ENCODE measurements around the gene C2CD4D.

The C2CD4D gene

GRCh38 chr1:151871284-151872030, 31.8 kb upstream of the C2CD4D start:
- no peak for TF ChIP-seq EZH2phosphoT487 (conservative IDR thresholded peaks at IDR 0.05; ENCODE audit: low read length)
- TF ChIP-seq, protein P1, sequence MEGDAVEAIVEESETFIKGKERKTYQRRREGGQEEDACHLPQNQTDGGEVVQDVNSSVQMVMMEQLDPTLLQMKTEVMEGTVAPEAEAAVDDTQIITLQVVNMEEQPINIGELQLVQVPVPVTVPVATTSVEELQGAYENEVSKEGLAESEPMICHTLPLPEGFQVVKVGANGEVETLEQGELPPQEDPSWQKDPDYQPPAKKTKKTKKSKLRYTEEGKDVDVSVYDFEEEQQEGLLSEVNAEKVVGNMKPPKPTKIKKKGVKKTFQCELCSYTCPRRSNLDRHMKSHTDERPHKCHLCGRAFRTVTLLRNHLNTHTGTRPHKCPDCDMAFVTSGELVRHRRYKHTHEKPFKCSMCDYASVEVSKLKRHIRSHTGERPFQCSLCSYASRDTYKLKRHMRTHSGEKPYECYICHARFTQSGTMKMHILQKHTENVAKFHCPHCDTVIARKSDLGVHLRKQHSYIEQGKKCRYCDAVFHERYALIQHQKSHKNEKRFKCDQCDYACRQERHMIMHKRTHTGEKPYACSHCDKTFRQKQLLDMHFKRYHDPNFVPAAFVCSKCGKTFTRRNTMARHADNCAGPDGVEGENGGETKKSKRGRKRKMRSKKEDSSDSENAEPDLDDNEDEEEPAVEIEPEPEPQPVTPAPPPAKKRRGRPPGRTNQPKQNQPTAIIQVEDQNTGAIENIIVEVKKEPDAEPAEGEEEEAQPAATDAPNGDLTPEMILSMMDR (IDR thresholded peaks at IDR 0.05; ENCODE audit: insufficient read depth, low read length, poor library complexity, severe bottlenecking), result no peak
- H3K4me2 ChIP-seq (ENCODE audit: low read depth, low read length, poor library complexity, severe bottlenecking), result no peak overlapping the region
- no peak overlapping the region for H2AFZ ChIP-seq (ENCODE audit: low read depth, low read length, severe bottlenecking)

GRCh38 chr1:151868486-151868885, 28.9 kb upstream of the C2CD4D start:
- Histone ChIP-seq H3K27ac (ENCODE audit: low read depth, low read length) (no peak overlapping the region), H3K4me2 (ENCODE audit: low read depth, low read length, poor library complexity, severe bottlenecking) (no peak overlapping the region), H3K79me2 (ENCODE audit: insufficient read depth, low read length) (no peaks in the 10 kb centered on the region), H3K9ac (ENCODE audit: low read length) (no peak overlapping the region), H4K20me1 (ENCODE audit: low read depth, low read length) (no peaks in the 10 kb centered on the region), H3K9me2 (replicated peaks; ENCODE audit: insufficient read depth, low read length) (no peaks in the 10 kb centered on the region), H3F3A (ENCODE audit: insufficient read depth) (no peaks in the 10 kb centered on the region), H3K36me3 (ENCODE audit: low read length) (no peaks in the 10 kb centered on the region), H3K9me3 (ENCODE audit: insufficient read depth, low read length) (no peaks in the 10 kb centered on the region), H3K4me3 (ENCODE audit: insufficient read depth, low read length, poor library complexity, severe bottlenecking) (no peak overlapping the region), H3K27me3 (ENCODE audit: low read length) (no peaks in the 10 kb centered on the region), H2AFZ (ENCODE audit: low read depth, low read length, severe bottlenecking) (no peak overlapping the region)
- TF ChIP-seq, protein P1 (IDR thresholded peaks at IDR 0.05; ENCODE audit: insufficient read depth, low read length, poor library complexity, severe bottlenecking), result no peak
- TF ChIP-seq EZH2phosphoT487 (conservative IDR thresholded peaks at IDR 0.05; ENCODE audit: low read length), result no peak

More at GRCh38 chr1:151871284-151872030, 31.8 kb upstream of the C2CD4D start:
- Histone ChIP-seq H3K36me3 (ENCODE audit: low read length) (no peaks in the 10 kb centered on the region), H3K4me3 (ENCODE audit: insufficient read depth, low read length, poor library complexity, severe bottlenecking) (no peak overlapping the region), H3K9me2 (replicated peaks; ENCODE audit: insufficient read depth, low read length) (no peaks in the 10 kb centered on the region), H3K27ac (ENCODE audit: low read depth, low read length) (no peak overlapping the region), H3K79me2 (ENCODE audit: insufficient read depth, low read length) (no peaks in the 10 kb centered on the region), H3K9me3 (ENCODE audit: insufficient read depth, low read length) (no peaks in the 10 kb centered on the region), H3F3A (ENCODE audit: insufficient read depth) (no peaks in the 10 kb centered on the region), H3K27me3 (ENCODE audit: low read length) (no peaks in the 10 kb centered on the region), H4K20me1 (ENCODE audit: low read depth, low read length) (no peaks in the 10 kb centered on the region), H3K9ac (ENCODE audit: low read length) (no peak overlapping the region)

DNA sequence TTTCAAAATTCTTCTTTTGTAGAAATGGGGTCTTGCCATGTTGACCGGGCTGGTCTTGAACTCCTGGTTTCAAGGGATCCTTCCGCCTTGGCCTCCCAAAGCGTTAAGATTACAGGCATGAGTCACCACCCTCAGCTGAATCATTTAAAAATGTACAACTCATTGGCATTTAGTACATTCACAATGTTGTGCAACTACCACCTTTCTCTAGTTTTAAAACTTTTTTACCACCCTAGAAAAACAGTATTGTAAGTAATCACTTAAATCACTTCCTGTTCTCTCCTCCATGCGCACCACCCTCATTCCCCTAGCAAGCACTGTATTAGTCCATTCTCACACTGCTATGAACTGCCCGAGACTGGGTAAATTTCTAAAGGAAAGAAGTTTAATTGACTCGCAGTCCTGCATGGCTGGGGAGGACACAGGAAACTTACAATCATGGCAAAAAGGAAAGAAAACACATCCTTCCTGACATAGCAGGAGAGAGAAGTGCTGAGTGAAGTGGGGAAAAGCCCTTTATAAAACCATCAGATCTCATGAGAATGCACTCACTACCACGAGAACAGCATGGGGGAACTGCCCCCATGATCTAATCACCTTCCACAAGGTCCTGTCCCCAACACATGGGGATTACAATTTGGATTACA, 28.3 kb upstream of the C2CD4D start:
- H3K27ac ChIP-seq (ENCODE audit: low read depth, low read length), result no peak overlapping the region

More for the DNA sequence above, 28.3 kb upstream of the C2CD4D start:
- no peaks in the 10 kb centered on the region for H3K9me3 ChIP-seq (ENCODE audit: insufficient read depth, low read length)
- H4K20me1 ChIP-seq (ENCODE audit: low read depth, low read length), result no peaks in the 10 kb centered on the region
- H2AFZ ChIP-seq (ENCODE audit: low read depth, low read length, severe bottlenecking), result no peak overlapping the region
- no peak overlapping the region for H3K9ac ChIP-seq (ENCODE audit: low read length)
- no peaks in the 10 kb centered on the region for H3F3A ChIP-seq (ENCODE audit: insufficient read depth)
- H3K36me3 ChIP-seq (ENCODE audit: low read length), result no peaks in the 10 kb centered on the region
- H3K9me2 ChIP-seq (replicated peaks; ENCODE audit: insufficient read depth, low read length), result no peaks in the 10 kb centered on the region
- H3K4me2 ChIP-seq (ENCODE audit: low read depth, low read length, poor library complexity, severe bottlenecking), result no peak overlapping the region
- H3K79me2 ChIP-seq (ENCODE audit: insufficient read depth, low read length), result no peaks in the 10 kb centered on the region
- no peaks in the 10 kb centered on the region for H3K27me3 ChIP-seq (ENCODE audit: low read length)
- TF ChIP-seq, protein P1 (IDR thresholded peaks at IDR 0.05; ENCODE audit: insufficient read depth, low read length, poor library complexity, severe bottlenecking), result no peak
- no peak for TF ChIP-seq EZH2phosphoT487 (conservative IDR thresholded peaks at IDR 0.05; ENCODE audit: low read length)
- H3K4me3 ChIP-seq (ENCODE audit: insufficient read depth, low read length, poor library complexity, severe bottlenecking), result no peak overlapping the region

Measured in SU-DHL-6 (cell line).